HG03342 (cell line): ENCODE data around the gene UNC79.

ENCODE experiments used
- ATAC-seq: cut with Tn5 transposase; IDR thresholded peaks from one replicate; pipeline ENCODE4 v1.9.1; 2021; ENCODE audit warnings: mild to moderate bottlenecking, moderate library complexity; ENCODE audit not compliant: unreplicated experiment

Gene UNC79

DNA sequence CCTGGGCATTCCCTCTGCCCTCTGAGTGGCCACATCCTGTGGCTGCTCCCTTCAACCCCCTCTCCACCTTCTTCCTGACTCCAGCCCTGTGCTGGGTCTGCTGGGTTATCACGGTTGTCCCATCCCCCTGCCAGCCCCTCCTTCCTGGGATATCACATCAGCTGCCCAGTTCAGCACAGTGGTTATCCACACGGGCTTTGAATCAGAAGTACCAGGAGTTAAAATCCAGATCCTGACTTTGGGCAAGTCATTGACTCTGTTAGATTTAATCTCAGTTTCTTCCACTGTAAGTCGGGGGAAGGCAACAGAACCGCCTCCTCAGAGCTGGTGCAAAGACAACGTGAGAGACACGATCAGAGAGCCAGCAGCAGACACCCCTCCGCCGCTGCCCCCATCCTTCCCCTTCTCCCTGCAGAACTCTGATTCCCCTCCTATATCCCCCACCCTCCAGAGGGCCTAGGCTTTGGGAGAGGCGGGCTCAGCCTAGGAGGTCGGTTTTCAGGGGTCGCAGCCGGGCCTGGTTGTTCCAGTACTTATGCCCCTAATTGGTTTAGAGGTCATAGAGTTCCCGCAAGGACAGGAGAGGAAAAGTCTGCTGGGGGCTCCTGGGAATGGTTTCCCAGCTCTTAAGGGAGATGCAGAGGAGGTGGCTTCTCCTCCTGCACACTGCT lies 315.0 kb downstream of the UNC79 start:
- no peak for ATAC-seq

- ATAC-seq, result no peak
Observed at GRCh38 chr14:93747102-93747501, 316.4 kb downstream of the UNC79 start.

- ATAC-seq, result no peak
Observed at GRCh38 chr14:93747560-93747959, 316.8 kb downstream of the UNC79 start.

GRCh38 chr14:93748208-93749075 lies 317.7 kb downstream of the UNC79 start:
- ATAC-seq, result no peak

DNA sequence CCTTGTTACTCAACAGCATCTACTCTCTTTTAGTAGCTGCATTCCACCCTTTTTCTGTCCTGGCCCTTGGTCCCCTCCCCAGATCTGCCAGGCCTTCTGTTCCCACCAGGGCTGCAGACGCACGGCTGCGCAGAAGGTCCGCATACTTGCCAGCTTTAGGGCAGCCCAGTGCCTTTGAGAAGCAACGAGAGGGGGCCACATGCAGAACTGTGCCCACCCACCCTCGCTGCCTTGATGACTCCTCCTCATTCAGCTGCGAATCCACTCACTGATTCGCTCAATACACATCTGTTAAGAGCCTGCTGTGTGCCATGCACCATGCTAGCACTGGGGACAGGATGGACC lies 318.3 kb downstream of the UNC79 start:
- ATAC-seq, result no peak

DNA sequence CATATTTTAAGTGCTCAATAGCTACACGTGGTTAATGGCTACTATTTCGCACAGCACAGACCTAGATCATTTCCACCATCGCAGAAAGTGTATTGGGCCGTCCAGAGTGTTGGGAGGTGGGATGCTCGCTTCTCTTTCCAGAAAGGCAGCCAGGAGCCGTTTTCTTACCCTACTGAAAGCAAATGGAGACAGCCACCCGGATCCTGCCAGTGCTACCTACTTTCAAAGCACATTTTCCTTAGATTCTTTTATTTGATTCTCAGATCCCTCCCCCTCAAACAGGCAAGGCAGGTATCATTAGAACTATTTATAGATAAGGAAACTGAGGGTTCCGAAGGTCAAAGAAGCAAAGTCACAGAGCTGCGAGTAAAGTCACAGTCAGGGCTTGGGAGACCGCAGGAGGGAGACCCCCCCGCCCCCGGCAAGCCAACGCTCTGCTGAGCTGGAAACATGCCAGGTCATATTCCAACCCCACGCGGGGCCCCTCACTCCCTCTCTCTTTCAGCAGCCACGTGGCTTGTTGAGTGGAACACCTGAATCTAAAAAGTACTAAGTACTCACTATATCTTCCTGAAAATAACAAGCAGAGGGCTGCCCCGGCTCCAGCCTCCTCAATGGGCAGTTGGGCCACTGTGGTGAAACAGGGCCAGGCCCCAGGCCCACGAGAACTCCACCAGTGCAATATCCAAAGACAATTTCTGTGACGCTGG lies 321.4 kb downstream of the UNC79 start:
- ATAC-seq, result no peak

DNA sequence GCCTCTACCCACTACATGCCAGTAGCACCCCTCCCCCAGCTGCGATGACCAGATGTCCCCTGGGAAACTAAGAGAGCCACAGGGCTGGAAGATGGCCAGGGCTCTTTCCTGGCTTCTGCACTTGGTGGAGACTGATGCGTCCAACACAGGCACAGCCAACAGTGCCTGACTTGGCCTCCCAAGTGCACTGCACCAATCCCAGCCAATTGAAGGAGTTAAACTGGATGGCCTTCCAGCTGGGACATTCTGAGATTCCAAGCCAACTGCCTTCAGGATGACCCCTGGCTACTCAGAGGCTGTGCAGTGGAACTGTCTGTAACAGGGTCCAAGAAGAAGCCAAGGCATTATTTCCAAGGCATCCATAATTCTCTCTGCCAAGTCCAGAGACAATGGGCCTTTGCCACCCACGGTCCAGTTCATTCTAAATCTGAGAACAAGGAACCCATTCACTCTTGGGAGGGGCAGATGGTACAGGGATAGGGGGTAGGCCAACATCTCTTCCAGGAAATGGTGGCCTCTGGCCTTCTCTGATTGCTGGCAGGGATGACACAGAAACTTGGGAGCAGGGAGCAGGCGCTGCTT lies 322.3 kb downstream of the UNC79 start:
- ATAC-seq, result no peak

DNA sequence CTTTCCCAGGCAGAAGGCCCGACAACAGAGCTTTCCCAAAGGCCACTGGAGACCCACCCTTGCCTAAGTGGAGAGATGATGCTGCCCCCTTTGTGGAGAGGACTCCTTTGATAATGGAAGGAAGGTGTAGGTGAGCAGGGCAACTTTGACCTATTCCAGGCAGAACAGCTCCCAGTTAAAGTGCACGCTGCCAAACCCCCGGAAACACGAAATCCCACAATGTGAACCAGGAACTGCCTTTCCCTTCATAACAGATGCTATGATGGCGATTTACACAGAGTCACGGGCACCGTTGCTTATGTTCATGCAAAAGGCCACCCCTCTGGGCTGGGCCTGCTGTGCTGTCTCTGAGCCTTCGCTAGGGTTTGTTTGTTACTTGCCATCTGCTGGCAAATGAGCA lies 322.9 kb downstream of the UNC79 start:
- no peak for ATAC-seq

- ATAC-seq, result no peak
Observed at GRCh38 chr14:93757206-93757605, 326.5 kb downstream of the UNC79 start.
